Neural progenitor cell (in vitro differentiated cells): ENCODE data around the gene FLAD1.

Experiments
- EZH2 ChIP-seq: fragments of 200-600 bp; sonication (generic); IDR thresholded peaks from 2 replicates; pipeline ENCODE4 v1.6.1; 2017; ENCODE audit warnings: antibody characterized with exemption, mild to moderate bottlenecking, moderate library complexity
- EZH2phosphoT487 ChIP-seq: fragments of 200-600 bp; sonication (generic); IDR thresholded peaks from 2 replicates; pipeline ENCODE4 v1.6.1; 2017; ENCODE audit warnings: antibody characterized with exemption
- TF ChIP-seq, protein P1 (sequence below): fragments of 200-600 bp; sonication (generic); IDR thresholded peaks from 2 replicates; pipeline ENCODE4 v1.5.1; 2017; ENCODE audit warnings: antibody characterized with exemption, mild to moderate bottlenecking

DNA sequence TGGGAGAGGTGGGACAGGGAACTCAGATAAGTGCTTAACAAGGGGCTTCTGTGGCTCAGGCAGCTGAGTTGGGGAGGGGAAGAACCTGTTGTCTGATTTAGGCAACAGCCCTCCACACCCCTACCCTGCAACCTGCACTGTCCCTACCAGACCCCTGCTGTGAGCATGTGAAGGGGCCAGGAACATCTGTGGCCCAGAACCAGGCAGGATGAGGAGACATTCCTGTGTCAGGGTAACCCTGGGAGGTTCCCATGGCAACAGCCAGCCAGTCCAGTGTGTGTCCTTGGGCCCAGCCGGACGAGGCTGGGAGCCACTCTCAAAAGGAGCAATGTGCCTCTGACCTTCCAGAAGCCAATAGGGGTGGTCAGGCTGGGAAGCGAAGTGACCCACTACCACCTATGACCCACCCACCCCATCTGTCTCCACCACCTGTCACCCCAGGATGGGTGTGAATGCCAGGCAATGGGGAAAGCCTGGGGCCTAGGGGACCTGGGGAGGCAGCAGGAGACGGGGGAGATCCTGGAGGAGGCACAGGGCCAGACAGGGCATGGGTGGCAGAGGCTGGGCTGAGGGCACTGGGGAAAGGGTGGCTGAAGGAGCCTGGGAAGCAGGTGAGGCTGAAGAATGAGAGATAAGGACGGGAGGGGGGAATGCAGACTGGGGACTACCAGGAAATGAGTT, 41.7 kb upstream of the FLAD1 start:
- TF ChIP-seq EZH2phosphoT487: no peak
- TF ChIP-seq EZH2: no peak
- TF ChIP-seq, protein P1, sequence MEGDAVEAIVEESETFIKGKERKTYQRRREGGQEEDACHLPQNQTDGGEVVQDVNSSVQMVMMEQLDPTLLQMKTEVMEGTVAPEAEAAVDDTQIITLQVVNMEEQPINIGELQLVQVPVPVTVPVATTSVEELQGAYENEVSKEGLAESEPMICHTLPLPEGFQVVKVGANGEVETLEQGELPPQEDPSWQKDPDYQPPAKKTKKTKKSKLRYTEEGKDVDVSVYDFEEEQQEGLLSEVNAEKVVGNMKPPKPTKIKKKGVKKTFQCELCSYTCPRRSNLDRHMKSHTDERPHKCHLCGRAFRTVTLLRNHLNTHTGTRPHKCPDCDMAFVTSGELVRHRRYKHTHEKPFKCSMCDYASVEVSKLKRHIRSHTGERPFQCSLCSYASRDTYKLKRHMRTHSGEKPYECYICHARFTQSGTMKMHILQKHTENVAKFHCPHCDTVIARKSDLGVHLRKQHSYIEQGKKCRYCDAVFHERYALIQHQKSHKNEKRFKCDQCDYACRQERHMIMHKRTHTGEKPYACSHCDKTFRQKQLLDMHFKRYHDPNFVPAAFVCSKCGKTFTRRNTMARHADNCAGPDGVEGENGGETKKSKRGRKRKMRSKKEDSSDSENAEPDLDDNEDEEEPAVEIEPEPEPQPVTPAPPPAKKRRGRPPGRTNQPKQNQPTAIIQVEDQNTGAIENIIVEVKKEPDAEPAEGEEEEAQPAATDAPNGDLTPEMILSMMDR: no peak
